ENCODE measurements around the gene LIPT1.

Gene LIPT1

DNA sequence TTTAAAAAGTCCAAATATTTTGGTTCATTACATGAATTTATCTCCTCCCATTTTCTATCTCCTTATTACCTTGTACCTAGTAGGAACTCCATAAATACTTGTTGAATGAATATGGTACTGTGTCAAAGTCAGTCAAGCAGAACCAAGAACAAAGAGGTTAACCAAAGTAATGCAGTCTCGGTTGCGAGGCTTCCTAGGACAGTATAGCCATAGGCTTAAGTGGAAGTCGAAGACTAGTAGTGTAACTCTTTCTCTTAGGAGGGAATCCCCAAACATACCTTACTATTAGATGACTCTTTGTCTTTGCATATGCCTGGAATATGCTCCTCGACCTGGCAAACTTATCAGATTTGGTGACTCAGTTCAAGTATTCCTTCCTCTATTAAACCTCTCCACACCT lies 4.8 kb downstream of the LIPT1 start:
- TF ChIP-seq TEAD4 (IDR thresholded peaks at IDR 0.05) (no peak), TCF12 (IDR thresholded peaks at IDR 0.05; ENCODE audit: low read depth) (no peak), EP300 (IDR thresholded peaks at IDR 0.05; ENCODE audit: borderline replicate concordance) (no peak), EGR1 (IDR thresholded peaks at IDR 0.05) (no peak), CEBPB (IDR thresholded peaks at IDR 0.05) (no peak), ZBTB7A (IDR thresholded peaks at IDR 0.05; ENCODE audit: low read depth) (no peak), RAD21 (IDR thresholded peaks at IDR 0.05; ENCODE audit: low read depth) (no peak), FOXM1 (IDR thresholded peaks at IDR 0.05; ENCODE audit: borderline replicate concordance, low read depth) (no peak), YY1 (IDR thresholded peaks at IDR 0.05; ENCODE audit: low read depth) (no peak), NFIC (IDR thresholded peaks at IDR 0.05) (no peak), CREB1 (IDR thresholded peaks at IDR 0.05; ENCODE audit: low read depth) (no peak), TAF1 (IDR thresholded peaks at IDR 0.05; ENCODE audit: low read depth) (no peak)
- TF ChIP-seq, protein P1, sequence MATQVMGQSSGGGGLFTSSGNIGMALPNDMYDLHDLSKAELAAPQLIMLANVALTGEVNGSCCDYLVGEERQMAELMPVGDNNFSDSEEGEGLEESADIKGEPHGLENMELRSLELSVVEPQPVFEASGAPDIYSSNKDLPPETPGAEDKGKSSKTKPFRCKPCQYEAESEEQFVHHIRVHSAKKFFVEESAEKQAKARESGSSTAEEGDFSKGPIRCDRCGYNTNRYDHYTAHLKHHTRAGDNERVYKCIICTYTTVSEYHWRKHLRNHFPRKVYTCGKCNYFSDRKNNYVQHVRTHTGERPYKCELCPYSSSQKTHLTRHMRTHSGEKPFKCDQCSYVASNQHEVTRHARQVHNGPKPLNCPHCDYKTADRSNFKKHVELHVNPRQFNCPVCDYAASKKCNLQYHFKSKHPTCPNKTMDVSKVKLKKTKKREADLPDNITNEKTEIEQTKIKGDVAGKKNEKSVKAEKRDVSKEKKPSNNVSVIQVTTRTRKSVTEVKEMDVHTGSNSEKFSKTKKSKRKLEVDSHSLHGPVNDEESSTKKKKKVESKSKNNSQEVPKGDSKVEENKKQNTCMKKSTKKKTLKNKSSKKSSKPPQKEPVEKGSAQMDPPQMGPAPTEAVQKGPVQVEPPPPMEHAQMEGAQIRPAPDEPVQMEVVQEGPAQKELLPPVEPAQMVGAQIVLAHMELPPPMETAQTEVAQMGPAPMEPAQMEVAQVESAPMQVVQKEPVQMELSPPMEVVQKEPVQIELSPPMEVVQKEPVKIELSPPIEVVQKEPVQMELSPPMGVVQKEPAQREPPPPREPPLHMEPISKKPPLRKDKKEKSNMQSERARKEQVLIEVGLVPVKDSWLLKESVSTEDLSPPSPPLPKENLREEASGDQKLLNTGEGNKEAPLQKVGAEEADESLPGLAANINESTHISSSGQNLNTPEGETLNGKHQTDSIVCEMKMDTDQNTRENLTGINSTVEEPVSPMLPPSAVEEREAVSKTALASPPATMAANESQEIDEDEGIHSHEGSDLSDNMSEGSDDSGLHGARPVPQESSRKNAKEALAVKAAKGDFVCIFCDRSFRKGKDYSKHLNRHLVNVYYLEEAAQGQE (IDR thresholded peaks at IDR 0.05; ENCODE audit: low read depth) = no peak
- TF ChIP-seq, protein P2, sequence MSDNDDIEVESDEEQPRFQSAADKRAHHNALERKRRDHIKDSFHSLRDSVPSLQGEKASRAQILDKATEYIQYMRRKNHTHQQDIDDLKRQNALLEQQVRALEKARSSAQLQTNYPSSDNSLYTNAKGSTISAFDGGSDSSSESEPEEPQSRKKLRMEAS (IDR thresholded peaks at IDR 0.05) = no peak
- TF ChIP-seq, protein P3, sequence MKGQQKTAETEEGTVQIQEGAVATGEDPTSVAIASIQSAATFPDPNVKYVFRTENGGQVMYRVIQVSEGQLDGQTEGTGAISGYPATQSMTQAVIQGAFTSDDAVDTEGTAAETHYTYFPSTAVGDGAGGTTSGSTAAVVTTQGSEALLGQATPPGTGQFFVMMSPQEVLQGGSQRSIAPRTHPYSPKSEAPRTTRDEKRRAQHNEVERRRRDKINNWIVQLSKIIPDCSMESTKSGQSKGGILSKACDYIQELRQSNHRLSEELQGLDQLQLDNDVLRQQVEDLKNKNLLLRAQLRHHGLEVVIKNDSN (IDR thresholded peaks at IDR 0.05) = no peak

DNA sequence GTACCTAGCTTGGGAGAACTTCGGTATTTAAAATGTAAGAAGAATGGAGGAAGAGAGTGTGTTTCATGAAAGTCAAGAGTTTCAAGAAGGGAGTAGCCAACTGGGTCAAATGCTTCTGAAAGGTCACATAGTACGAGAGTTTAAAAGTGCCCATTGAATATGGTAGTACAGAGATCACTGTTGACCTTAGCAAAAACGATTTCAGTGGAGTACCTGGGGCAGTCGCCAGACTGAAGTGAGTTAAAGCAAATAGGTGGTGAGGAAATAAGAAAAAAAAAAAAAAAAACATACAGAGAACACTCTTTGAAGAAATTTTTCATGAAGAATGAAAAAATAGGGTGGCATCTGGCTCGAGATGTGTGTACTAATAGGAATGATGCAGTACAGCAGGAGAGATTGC lies 11.5 kb downstream of the LIPT1 start:
- TF ChIP-seq CEBPB (IDR thresholded peaks at IDR 0.05) (no peak), TEAD4 (IDR thresholded peaks at IDR 0.05) (no peak), FOXM1 (IDR thresholded peaks at IDR 0.05; ENCODE audit: borderline replicate concordance, low read depth) (no peak), NFIC (IDR thresholded peaks at IDR 0.05) (no peak), TCF12 (IDR thresholded peaks at IDR 0.05; ENCODE audit: low read depth) (no peak), YY1 (IDR thresholded peaks at IDR 0.05; ENCODE audit: low read depth) (no peak), ZBTB7A (IDR thresholded peaks at IDR 0.05; ENCODE audit: low read depth) (no peak)
- TF ChIP-seq, protein P3 (IDR thresholded peaks at IDR 0.05) = no peak
- TF ChIP-seq, protein P2 (IDR thresholded peaks at IDR 0.05) = no peak

DNA sequence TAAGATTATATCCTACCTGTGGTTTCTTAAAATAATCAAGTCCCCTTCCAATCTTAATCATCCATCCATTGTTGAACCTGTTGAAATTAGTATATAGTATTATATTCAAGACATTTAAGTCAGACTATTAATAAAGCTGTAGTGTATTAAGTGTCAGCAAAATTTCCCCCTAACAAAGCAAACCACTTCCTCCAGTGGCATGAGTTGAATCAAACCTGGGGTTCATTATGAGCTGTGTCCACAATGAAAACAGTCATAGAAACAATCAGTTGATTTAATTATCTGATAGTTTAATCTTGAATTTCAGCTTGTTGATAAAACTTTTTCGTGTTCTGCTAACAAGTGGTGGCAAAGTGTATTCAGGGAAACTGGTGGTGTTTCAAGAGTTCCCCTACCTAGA lies 14.8 kb downstream of the LIPT1 start:
- no peak for TF ChIP-seq RAD21 (IDR thresholded peaks at IDR 0.05; ENCODE audit: low read depth)
- no peak for TF ChIP-seq EGR1 (IDR thresholded peaks at IDR 0.05)
- no peak for TF ChIP-seq TCF12 (IDR thresholded peaks at IDR 0.05; ENCODE audit: low read depth)
- TF ChIP-seq FOXM1 (IDR thresholded peaks at IDR 0.05; ENCODE audit: borderline replicate concordance, low read depth) = no peak
- no peak for TF ChIP-seq TEAD4 (IDR thresholded peaks at IDR 0.05)
- no peak for TF ChIP-seq TAF1 (IDR thresholded peaks at IDR 0.05; ENCODE audit: low read depth)
- no peak for TF ChIP-seq YY1 (IDR thresholded peaks at IDR 0.05; ENCODE audit: low read depth)
- no peak for TF ChIP-seq NFIC (IDR thresholded peaks at IDR 0.05)
- TF ChIP-seq ZBTB7A (IDR thresholded peaks at IDR 0.05; ENCODE audit: low read depth) = no peak
- TF ChIP-seq, protein P3 (IDR thresholded peaks at IDR 0.05) = no peak
- TF ChIP-seq CEBPB (IDR thresholded peaks at IDR 0.05) = no peak
- TF ChIP-seq, protein P1 (IDR thresholded peaks at IDR 0.05; ENCODE audit: low read depth) = no peak
- TF ChIP-seq CREB1 (IDR thresholded peaks at IDR 0.05; ENCODE audit: low read depth) = no peak
- TF ChIP-seq, protein P2 (IDR thresholded peaks at IDR 0.05) = no peak
- no peak for TF ChIP-seq EP300 (IDR thresholded peaks at IDR 0.05; ENCODE audit: borderline replicate concordance)

DNA sequence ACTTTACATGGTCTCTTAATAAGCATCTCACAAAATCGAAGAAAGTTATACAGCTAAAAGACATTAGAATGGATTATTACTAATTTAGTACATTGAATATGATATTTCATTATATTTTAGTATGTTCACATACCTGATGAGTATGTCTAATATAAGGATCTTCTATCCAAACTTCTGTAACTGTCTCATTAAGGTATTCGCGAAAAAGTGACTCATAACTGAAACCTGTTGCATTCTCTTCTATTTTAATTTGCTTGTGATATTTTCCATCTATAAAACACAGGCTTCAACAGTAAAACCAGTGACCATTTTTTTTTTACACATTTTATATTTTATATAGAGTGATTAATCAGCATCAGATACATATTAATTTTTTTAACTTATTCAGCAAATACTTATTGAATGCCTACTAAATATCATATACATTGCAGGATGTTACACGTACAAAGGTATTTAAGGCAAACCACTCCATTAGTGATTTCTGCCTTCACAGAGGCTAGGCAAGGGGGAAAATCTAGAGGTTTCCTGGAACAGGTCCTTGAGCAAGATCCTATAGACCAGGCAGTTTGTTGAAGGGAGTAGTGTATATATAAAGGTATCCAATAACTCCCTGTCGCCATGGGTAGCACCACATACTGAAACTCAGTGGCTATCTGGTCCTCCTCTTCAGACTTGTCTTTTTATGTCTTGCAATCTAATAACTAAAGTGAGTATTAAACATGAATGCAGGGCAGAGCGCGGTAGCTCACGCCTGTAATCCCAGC lies 16.8 kb downstream of the LIPT1 start:
- TF ChIP-seq CEBPB (IDR thresholded peaks at IDR 0.05) (no peak), TCF12 (IDR thresholded peaks at IDR 0.05; ENCODE audit: low read depth) (no peak), ZBTB7A (IDR thresholded peaks at IDR 0.05; ENCODE audit: low read depth) (no peak)

All from Ishikawa (cell line).